GM10266 (cell line): ENCODE measurements around the gene KCND1.

Source experiments
- DNase-seq: peaks from one replicate; pipeline ENCODE4 v3.0.0; 2012; ENCODE audit errors: extremely low spot score
- CTCF ChIP-seq: IDR thresholded peaks from 2 replicates; pipeline ENCODE4 v1.5.1; 2012; ENCODE audit warnings: mild to moderate bottlenecking, low read depth; ENCODE audit not compliant: control insufficient read depth, insufficient read depth; ENCODE audit errors: missing control alignments

The KCND1 gene

DNA sequence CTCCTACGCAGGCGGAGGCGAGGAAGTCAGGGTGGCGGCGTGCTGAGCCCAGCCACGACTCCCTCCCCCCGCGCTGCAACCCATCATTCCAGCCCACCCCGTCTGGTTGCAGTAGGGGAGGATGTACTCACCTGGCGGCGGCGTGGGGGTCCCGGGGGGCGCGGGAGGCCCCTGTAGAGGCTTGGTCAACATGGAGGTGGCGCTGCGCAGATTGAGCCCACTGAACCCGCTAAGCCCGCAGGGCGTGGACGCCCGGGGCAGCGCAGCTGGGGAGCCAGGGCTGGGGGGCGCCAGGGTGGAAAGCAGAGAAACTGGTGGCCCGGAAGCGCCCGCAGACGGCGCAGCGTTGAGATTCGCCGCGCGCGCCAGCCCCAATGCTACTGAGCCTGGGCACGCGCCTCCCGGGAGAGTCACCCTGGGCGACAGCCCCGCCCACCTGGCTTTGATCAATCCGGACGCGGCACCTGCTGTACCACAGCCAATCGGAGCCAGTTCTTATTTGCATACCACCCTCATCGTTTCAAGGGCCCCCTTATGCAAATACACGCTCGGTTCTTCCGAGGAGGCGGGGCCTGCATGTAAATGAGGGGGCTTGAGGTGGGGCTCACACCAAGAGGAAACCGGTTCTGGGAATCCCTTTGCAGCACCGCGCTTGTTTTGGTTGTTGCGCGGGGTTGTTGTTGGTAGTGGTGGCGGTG, 52.9 kb downstream of the KCND1 start, which contains the start of gene PIM2:
Gene PIM2, minus strand, starts transcription at position 382 of the 698 bp plus-strand sequence. Its CDS starts 190 bp downstream, at position 192.
- DNase-seq = peak; percentile 86
- TF ChIP-seq CTCF = no peak

- no peak for TF ChIP-seq CTCF
- DNase-seq = no peak
Observed at GRCh38 chrX:48918301-48918642, 53.4 kb downstream of the KCND1 start.

- TF ChIP-seq CTCF = peak; percentile 62
- DNase-seq = peak; percentile 79
Observed at GRCh38 chrX:48917139-48918001, 54.3 kb downstream of the KCND1 start.

DNA sequence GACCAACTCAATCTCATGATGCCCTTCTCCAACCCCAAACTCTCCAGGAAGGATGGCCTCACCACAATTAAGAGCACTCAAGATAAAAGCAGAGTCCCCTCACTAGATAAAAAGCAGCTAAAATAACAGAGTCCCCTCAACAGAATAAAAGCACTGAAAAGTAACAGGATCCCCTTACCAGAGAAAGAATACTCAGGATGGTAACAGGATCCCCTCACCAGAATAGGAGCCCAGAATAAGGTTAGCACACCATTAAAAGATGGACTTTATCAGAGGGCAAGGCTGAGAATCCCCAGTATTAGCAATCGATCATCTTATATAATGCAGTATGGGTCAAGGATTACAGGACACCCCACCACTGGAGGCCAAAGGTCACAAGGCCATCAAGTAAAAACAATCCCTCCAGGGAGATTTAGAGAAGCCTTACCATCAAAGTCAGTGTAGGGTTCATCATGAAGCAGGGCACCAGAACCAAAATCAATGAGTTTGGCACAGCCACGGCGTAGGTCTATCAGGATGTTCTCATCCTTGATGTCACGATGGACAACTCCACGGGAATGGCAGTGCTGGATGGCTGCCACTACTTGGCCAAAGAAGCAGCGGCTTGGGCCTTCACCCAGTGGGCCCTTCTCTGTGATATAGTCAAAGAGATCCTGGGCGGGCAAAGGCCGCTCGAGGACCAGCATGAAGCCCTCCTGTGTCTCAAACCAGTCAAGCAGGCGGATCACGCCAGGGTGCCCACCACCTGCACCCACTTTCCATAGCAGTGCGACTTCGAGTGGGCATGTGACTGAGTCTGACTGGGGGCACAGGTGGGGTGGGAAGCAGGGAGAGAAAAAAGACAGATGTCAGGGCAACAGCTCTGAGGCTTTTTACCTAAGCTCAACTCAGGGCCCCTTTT, 56.8 kb downstream of the KCND1 start:
- DNase-seq = no peak
- TF ChIP-seq CTCF = no peak

- no peak for TF ChIP-seq CTCF
Observed at GRCh38 chrX:48913605-48914366, 57.9 kb downstream of the KCND1 start.

DNA sequence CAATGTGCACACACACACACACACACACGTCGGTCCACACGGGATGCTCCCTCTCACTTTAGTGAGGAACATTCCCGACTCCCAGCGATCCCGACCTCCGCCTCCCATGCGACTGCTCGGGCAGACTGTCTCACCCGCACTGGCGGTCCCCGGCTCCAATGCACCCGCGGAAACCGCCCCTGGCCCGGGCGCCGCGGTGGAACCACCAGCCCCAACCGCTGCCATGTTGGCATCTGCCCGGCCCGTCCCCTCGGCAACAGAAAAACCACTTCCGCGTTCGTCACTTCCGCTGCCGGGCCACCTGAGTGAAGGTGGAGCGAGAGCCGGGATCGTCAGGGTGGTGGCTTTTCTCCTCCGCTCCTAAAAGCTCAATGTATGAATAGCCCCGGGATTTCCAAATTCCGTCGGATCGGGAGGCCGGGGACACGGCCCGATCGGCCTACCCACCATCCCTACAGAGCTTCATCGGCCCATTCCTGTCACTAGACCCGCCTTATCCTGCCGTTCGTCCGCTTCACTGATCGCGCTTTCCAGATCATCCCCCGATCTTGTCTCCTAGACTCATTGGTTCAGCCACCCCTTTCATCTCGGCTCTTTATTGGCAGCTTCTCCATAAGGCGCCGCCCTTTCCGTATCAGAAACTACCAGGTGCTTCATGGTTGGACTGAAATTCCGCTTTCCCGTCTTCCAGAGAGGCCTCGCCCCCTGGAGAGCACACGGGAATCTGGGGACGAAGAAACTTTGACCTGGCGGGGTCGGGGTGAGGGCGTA, 60.0 kb downstream of the KCND1 start, which contains the start of gene SLC35A2:
Gene SLC35A2, minus strand, starts transcription at position 235 of the 771 bp plus-strand sequence. Its CDS starts 10 bp downstream, at position 225.
- TF ChIP-seq CTCF = no peak
- peak; percentile 63 for DNase-seq

More at GRCh38 chrX:48913605-48914366, 57.9 kb downstream of the KCND1 start:
- DNase-seq = no peak
